GM18868 (cell line): Measurements from ENCODE around the gene TRA2B.

ENCODE experiments used
- ATAC-seq: cut with Tn5 transposase; IDR thresholded peaks from one replicate; pipeline ENCODE4 v1.9.1; 2021; ENCODE audit warnings: mild to moderate bottlenecking, moderate library complexity; ENCODE audit not compliant: unreplicated experiment

Gene TRA2B

GRCh38 chr3:185954366-185954723 is 16.5 kb upstream of the TRA2B start:
- ATAC-seq = no peak

DNA sequence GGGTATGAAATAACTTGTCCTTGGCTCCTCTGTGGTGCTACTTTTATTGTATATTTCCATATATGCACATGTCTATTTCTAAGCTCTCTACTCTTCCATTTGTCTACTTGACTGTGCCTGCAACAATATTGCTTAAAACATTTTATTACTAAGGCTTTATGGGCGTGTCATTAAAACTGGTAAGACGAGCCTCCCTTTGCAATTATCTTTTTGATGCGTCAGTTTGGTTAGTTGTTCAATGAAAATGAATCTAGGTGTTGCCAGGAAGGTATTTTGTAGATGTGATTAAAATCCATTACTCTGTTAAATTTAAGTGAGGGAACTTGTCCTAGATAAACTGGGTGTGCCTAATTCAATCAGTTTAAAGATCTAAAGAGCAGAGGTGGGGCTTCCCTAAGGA is 12.9 kb upstream of the TRA2B start:
- ATAC-seq = no peak

DNA sequence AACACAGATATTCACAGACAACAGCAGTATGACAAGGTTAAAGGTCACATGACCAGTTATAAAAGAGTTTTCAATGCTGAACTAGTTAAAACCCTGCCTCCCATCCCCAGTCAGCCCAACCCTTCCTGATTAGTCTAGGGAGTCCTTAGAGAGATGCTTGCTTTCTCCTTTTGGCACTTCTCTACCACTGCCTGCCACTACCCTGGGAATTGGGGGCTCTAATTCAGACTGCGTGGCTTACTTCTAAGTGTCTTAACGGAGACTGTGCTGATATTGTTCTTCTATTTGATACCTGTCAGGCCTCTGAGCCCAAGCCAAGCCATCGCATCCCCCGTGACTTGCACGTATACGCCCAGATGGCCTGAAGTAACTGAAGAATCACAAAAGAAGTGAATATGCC is 11.7 kb upstream of the TRA2B start:
- no peak for ATAC-seq

GRCh38 chr3:185948292-185948691 is 10.5 kb upstream of the TRA2B start:
- ATAC-seq = no peak

DNA sequence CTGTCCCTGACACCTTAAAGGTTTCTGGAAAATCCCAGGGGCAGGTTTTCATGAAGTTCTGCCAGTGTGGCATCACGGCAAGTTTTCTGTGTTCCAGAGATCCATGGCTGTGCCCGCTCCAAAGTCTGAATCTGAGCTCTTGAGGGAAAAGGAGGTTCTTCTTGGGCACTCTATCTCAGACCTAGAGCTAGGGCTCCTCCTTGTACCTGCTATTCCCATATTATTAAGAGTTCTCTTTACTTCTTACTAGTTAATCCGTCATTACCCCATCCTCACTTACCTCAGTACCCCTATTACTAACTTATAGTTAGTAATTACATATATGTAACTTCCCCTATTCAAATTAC is 5.9 kb upstream of the TRA2B start:
- peak; percentile 23 for ATAC-seq

DNA sequence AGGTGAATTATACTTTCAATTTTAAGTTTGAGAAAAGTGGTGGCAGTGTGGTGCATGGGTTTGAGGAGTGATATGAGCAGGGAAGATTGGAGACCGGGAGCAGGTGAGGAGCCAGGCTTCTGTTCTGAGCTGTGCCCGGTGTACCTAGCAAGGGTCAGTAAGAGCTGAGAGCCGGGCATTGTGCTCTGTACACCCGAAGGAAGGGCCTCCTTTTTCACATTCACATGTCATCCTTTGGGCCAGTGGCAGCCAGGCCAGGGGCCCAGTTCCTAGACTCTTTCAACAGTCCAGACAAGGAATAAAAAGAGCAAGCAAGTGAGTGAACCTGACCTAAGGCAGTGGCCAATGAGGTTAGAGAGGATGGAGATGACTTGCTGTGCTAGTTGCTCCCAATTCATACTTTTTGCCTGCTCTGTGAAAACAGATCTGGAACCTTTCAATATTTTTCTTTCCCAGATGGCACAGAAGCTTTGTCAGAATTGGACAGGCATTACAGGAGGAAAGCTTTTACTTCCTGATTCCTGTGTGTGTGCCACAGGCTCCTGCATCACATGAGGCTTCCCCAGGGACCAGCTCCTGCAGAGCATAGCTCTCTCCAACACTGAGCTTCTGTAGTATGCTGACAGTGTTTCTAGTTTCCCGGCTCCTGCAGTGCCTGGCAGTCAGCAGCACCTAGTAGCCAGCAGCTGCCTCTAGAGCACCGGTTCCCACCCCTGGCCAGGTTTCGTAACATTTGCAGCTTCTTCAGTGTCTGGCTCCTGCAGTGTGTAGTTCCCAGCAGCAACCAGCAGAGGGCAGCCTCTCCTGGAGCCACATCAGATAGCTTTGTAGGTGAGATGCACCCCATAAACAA is 5.3 kb upstream of the TRA2B start:
- peak; percentile 94 for ATAC-seq

GRCh38 chr3:185942396-185942795 is 4.6 kb upstream of the TRA2B start:
- no peak for ATAC-seq

DNA sequence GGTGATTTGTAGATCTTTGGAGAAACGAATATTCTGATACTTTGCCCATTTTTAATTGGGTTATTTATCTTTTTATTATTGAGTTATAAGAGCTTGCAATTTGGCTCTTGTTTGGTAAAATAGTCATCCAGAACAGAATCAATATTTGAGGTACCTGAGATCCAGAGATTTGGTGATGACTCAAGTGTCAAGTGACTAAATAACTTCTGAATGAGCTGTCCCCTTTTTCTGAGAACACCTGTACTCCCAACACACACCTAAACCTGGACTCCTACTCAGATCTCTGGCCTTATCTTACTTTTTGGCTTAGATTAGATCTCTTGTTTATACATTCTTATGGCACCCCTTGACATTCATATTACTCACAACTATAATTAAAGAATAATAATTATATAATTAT is 3.1 kb upstream of the TRA2B start:
- ATAC-seq = no peak

GRCh38 chr3:185939721-185940120 is 1.9 kb upstream of the TRA2B start:
- no peak for ATAC-seq

GRCh38 chr3:185936814-185937688 is 763 bp downstream of the TRA2B start:
- peak; percentile 41 for ATAC-seq

DNA sequence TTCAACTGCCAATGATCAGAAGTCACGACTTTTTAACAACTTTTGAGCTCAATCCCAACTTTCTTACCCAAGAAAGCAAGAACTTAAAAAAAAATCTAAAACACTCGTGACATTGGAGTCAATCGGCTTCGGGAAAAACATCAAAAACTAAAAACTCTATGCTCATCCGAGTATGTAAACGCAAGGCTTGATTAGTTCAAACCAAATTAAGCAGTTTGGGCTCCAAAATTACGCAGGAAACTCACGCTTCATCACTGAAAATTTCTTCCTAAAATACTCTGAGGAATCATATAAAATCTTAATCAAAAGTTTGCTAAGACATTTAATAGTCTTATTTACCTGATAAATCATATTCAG is 1.6 kb downstream of the TRA2B start:
- no peak for ATAC-seq

- ATAC-seq = no peak
These were observed 2.1 kb downstream of the TRA2B start for GRCh38 chr3:185935465-185936272.

GRCh38 chr3:185934767-185935464 is 2.9 kb downstream of the TRA2B start:
- ATAC-seq = no peak

- no peak for ATAC-seq
These were observed 3.6 kb downstream of the TRA2B start for GRCh38 chr3:185934174-185934557.

DNA sequence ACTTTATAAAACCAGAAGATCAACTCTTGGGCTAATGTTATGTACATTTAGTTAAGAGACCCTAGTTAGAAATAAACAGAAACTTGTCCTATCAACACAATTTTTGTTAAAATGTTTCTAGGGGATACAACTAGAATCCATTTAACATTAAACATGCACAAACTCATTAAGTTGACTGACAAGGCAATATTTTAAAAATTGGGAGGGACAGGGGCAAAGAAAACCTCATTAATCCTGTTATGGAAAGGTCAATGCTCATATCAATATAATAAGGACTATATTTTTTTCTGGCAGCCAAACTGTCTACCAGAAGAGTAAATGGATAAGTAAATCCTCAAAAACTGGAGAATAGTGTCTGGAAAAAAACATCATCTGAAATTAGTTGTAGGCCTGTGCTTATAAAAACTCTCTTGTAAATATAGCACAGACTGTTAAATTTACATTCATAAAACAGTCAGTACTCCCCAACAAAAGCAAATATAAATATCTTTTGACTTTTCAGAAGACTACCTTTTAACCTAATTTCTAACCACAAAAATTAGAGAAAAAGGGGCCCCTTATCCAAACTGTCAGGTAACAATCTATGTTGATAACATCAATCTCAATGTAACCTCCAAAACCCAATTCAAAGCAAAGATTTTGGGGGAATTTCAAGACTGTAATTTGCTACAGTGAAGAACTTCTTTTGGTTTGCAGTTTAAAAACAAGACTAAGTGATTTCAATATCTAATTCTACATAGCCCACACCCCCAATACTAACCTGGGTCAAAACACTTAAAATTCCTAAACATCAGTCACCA is 4.2 kb downstream of the TRA2B start:
- ATAC-seq = no peak

DNA sequence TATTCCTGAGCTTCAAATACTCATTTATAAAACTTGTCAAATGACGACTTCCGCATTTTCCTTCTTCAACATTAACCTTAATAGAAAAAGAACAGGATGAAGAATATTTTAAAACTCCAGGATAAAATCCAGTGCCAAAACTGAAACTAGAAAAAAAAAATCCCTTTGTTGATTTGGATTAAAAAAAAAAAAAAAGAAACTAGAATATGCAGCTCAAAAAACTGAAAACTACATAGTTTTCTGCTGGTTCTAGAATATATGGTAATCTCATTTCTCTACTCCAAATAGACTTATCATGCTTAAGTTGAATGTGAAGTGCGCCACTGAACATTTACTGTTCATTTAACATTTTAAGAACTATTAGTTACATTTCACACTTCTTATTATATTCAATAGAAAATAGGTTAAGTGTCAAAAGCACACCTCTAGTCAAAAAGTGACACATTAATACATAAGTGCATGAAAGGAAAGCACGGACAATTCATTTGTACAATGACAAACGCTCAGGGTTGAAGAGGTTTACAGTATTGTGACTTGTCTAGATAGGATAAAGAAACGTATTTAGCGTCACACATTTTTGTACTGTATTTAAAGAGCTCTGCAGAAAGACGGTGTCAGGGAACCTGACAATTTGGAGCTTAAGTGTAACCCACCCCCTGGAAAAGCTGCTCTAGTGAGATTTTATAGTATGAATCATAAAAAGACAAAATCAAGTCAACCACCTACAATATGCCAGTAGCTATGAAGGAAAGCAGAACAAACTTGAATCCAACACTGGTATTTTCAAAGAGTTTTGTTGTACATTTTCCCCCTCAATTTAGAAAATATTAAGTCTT is 5.8 kb downstream of the TRA2B start:
- ATAC-seq = no peak

DNA sequence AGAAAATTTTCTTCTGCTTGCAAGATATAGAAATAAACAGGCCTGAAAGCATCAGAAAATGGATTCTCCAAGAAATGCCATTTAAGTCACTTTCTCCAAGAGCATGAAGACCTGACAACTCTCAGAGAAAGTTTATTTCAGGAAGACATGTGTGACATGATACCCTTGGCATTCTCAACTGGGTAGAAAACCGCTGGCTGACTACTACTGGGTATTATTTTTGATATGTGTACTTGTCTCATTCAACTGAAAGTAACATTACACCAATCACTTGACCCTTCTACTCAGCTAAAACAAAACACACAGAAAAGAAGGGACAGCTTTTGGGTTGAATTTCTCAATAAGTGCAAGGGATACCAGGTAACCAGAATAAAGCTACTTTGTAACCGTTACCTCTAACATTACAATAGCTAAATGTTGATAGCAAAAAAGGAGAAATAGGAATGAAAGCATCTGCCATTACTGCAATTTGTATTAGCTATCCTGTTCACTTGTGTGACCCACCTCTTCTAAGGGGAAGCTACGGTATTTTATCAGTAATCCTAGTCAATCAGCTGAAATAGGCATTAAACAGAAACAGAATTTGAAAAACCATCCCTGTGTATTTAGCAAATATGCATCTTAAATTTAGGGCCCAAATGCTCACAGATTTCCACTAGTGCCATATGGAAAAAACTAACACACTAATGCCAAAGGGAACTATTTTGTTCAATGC is 7.3 kb downstream of the TRA2B start:
- ATAC-seq = no peak
